Measurements from ENCODE around the gene PITPNC1. TPM values are rescaled to one million over a fixed set of nuclear protein-coding genes. Genes with fewer than 3 reads are reported as not detected.

The PITPNC1 gene
- total RNA-seq, 1 donor from 2014 or later, result 40.3 TPM

GRCh38 chr17:67519801-67520251 is 142.7 kb downstream of the PITPNC1 start:
- no peak for DNase-seq
- Mint-ChIP-seq H3K4me3 (ENCODE audit: unreplicated experiment) (no peak overlapping the region), H3K27ac (ENCODE audit: unreplicated experiment) (no peak overlapping the region), H3K9me3 (ENCODE audit: unreplicated experiment) (peaks cover 1% of the 10 kb centered on the region), H3K27me3 (ENCODE audit: unreplicated experiment) (peaks cover 4% of the 10 kb centered on the region), H3K36me3 (ENCODE audit: unreplicated experiment) (peaks cover 8% of the 10 kb centered on the region), H3K4me1 (ENCODE audit: low read depth, unreplicated experiment) (peaks cover 33% of the 10 kb centered on the region)
- TF ChIP-seq, protein P1, sequence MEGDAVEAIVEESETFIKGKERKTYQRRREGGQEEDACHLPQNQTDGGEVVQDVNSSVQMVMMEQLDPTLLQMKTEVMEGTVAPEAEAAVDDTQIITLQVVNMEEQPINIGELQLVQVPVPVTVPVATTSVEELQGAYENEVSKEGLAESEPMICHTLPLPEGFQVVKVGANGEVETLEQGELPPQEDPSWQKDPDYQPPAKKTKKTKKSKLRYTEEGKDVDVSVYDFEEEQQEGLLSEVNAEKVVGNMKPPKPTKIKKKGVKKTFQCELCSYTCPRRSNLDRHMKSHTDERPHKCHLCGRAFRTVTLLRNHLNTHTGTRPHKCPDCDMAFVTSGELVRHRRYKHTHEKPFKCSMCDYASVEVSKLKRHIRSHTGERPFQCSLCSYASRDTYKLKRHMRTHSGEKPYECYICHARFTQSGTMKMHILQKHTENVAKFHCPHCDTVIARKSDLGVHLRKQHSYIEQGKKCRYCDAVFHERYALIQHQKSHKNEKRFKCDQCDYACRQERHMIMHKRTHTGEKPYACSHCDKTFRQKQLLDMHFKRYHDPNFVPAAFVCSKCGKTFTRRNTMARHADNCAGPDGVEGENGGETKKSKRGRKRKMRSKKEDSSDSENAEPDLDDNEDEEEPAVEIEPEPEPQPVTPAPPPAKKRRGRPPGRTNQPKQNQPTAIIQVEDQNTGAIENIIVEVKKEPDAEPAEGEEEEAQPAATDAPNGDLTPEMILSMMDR (IDR thresholded peaks at IDR 0.05; ENCODE audit: partially characterized antibody, unreplicated experiment), result no peak

- Mint-ChIP-seq H3K27me3 (ENCODE audit: unreplicated experiment) (peaks cover 4% of the 10 kb centered on the region), H3K36me3 (ENCODE audit: unreplicated experiment) (peaks cover 8% of the 10 kb centered on the region), H3K9me3 (ENCODE audit: unreplicated experiment) (peaks cover 1% of the 10 kb centered on the region), H3K4me1 (ENCODE audit: low read depth, unreplicated experiment) (peaks cover 29% of the 10 kb centered on the region), H3K4me3 (ENCODE audit: unreplicated experiment) (no peak overlapping the region), H3K27ac (ENCODE audit: unreplicated experiment) (no peak overlapping the region)
- no peak for DNase-seq
- TF ChIP-seq, protein P1 (IDR thresholded peaks at IDR 0.05; ENCODE audit: partially characterized antibody, unreplicated experiment), result no peak
These were observed 143.3 kb downstream of the PITPNC1 start for GRCh38 chr17:67520252-67520906.

- peaks cover 8% of the 10 kb centered on the region for H3K36me3 Mint-ChIP-seq (ENCODE audit: unreplicated experiment)
- peaks cover 23% of the 10 kb centered on the region for H3K4me1 Mint-ChIP-seq (ENCODE audit: low read depth, unreplicated experiment)
- H3K27ac Mint-ChIP-seq (ENCODE audit: unreplicated experiment), result no peak overlapping the region
- no peak overlapping the region for H3K4me3 Mint-ChIP-seq (ENCODE audit: unreplicated experiment)
- DNase-seq, result no peak
- TF ChIP-seq, protein P1 (IDR thresholded peaks at IDR 0.05; ENCODE audit: partially characterized antibody, unreplicated experiment), result no peak
- H3K27me3 Mint-ChIP-seq (ENCODE audit: unreplicated experiment), result peaks cover 4% of the 10 kb centered on the region
- H3K9me3 Mint-ChIP-seq (ENCODE audit: unreplicated experiment), result peaks cover 1% of the 10 kb centered on the region
These were observed 144.1 kb downstream of the PITPNC1 start for GRCh38 chr17:67520916-67521774.

GRCh38 chr17:67521775-67522069 is 144.6 kb downstream of the PITPNC1 start:
- peaks cover 8% of the 10 kb centered on the region for H3K36me3 Mint-ChIP-seq (ENCODE audit: unreplicated experiment)
- peaks cover 1% of the 10 kb centered on the region for H3K9me3 Mint-ChIP-seq (ENCODE audit: unreplicated experiment)
- H3K27me3 Mint-ChIP-seq (ENCODE audit: unreplicated experiment), result peaks cover 4% of the 10 kb centered on the region
- DNase-seq, result no peak
- H3K4me1 Mint-ChIP-seq (ENCODE audit: low read depth, unreplicated experiment), result peaks cover 25% of the 10 kb centered on the region
- no peak overlapping the region for H3K27ac Mint-ChIP-seq (ENCODE audit: unreplicated experiment)
- no peak overlapping the region for H3K4me3 Mint-ChIP-seq (ENCODE audit: unreplicated experiment)
- TF ChIP-seq, protein P1 (IDR thresholded peaks at IDR 0.05; ENCODE audit: partially characterized antibody, unreplicated experiment), result no peak

DNA sequence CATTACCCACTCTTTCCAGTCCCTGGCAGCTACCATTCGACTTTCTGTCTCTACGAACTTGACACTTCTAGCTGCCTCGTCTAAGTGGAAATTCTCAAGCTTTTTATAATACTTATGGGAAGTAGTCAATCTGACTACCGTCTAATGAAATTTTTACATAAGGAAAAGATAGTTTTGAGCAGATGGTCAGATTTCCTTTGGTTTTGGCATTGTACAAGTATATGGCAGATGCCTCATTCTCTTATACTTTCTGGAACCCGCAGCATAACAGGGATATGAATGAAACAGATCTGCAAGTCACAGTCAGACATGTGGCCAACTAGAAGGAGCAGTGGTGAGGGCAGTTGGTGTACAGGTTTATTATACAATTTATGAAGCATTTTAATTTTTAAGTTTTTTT is 146.0 kb downstream of the PITPNC1 start:
- DNase-seq, result no peak
- TF ChIP-seq, protein P1 (IDR thresholded peaks at IDR 0.05; ENCODE audit: partially characterized antibody, unreplicated experiment), result no peak
- Mint-ChIP-seq H3K36me3 (ENCODE audit: unreplicated experiment) (no peaks in the 10 kb centered on the region), H3K4me1 (ENCODE audit: low read depth, unreplicated experiment) (peaks cover 29% of the 10 kb centered on the region), H3K27me3 (ENCODE audit: unreplicated experiment) (peaks cover 3% of the 10 kb centered on the region), H3K27ac (ENCODE audit: unreplicated experiment) (peak overlapping the region; percentile 56), H3K9me3 (ENCODE audit: unreplicated experiment) (peaks cover 3% of the 10 kb centered on the region), H3K4me3 (ENCODE audit: unreplicated experiment) (peak overlapping the region; percentile 7)
